Measurements from ENCODE around the gene SYNRG.

DNA sequence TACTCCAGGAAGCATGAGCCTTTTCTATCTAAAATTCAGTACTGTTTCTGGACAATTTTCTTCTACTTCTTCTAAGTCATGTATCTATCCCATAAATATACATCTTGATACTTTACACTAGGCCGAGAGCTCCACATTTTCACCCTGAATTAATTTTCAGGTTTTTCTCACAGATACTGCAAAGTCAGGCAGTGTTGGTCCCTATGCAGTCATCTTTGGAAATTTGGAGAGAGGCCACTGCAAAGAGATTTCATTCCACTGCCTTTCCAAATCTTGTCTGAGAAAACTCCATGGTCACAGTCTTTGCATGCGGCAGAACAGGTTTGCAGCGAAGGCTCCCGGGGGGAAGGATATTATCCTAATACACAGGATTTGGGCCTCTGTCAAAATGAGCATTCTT lies 91.3 kb downstream of the SYNRG start:
- TF ChIP-seq, protein P1, sequence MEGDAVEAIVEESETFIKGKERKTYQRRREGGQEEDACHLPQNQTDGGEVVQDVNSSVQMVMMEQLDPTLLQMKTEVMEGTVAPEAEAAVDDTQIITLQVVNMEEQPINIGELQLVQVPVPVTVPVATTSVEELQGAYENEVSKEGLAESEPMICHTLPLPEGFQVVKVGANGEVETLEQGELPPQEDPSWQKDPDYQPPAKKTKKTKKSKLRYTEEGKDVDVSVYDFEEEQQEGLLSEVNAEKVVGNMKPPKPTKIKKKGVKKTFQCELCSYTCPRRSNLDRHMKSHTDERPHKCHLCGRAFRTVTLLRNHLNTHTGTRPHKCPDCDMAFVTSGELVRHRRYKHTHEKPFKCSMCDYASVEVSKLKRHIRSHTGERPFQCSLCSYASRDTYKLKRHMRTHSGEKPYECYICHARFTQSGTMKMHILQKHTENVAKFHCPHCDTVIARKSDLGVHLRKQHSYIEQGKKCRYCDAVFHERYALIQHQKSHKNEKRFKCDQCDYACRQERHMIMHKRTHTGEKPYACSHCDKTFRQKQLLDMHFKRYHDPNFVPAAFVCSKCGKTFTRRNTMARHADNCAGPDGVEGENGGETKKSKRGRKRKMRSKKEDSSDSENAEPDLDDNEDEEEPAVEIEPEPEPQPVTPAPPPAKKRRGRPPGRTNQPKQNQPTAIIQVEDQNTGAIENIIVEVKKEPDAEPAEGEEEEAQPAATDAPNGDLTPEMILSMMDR (IDR thresholded peaks at IDR 0.05) = no peak
- TF ChIP-seq POLR2A (IDR thresholded peaks at IDR 0.05) = no peak
